B cell (primary cell): ENCODE measurements around the gene TRAPPC8. TPM values are rescaled to one million over a fixed set of nuclear protein-coding genes. Genes with fewer than 3 reads are reported as not detected.
"Not testable (repeated sequence)": the region's sequence is repeated elsewhere in the genome, so short reads cannot be mapped to it uniquely, and the experiment has no call there.

Experiments used
- ATAC-seq: fragments of 200-7000 bp; cut with Tn5 transposase; one replicate; pipeline ENCODE4 v1.10.0; 2021; ENCODE audit warnings: low read depth, mild to moderate bottlenecking, moderate number of reproducible peaks, moderate library complexity
- CTCF ChIA-PET: fragments of 350-600 bp; sonication (Branson Sonifier 250); formaldehyde crosslinking; loops from one replicate; lab custom pipeline; 2021; ENCODE audit warnings: antibody characterized with exemption, inconsistent platforms; lab: Charles Lee
- POLR2A ChIA-PET: fragments of 350-600 bp; sonication (Branson Sonifier 250); formaldehyde crosslinking; loops from one replicate; lab custom pipeline; 2021; ENCODE audit warnings: antibody characterized with exemption; lab: Charles Lee
- DNase-seq: peaks from one replicate; pipeline ENCODE4 v3.0.0; 2013
- H2AFZ ChIP-seq: 2 replicates; pipeline ENCODE4 v1.6.1; 2012; ENCODE audit warnings: mild to moderate bottlenecking, low read depth, low read length; ENCODE audit not compliant: insufficient read depth, poor library complexity, severe bottlenecking
- H3K27ac ChIP-seq, 2 donors: 1 replicate in 1 of 2; 2 replicates in 1 of 2; pipeline ENCODE4 v1.5.1; 2012 to 2013; ENCODE audit warnings: low read length in 2 of 2, mild to moderate bottlenecking in 2 of 2, moderate library complexity in 1 of 2
- H3K27me3 ChIP-seq, 4 experiments: fragments of 200-600 bp in 1 of 4; sonication (generic) in 1 of 4; replicated peaks in 1 of 4; 1 replicate in 2 of 4; 2 replicates in 2 of 4; pipeline versions ENCODE4 v1.6.1 to v1.7.0; 2013 to 2016; ENCODE audit warnings: low read length in 3 of 4, mild to moderate bottlenecking in 2 of 4, mixed read lengths in 1 of 4, moderate library complexity in 1 of 4; ENCODE audit not compliant: insufficient read depth in 4 of 4, control insufficient read depth in 3 of 4; ENCODE audit errors: control extremely low read depth in 1 of 4
- H3K36me3 ChIP-seq, 2 experiments: replicated peaks in 1 of 2; 1 replicate in 1 of 2; 2 replicates in 1 of 2; pipeline versions ENCODE4 v1.6.1 to v1.7.1; 2013; ENCODE audit warnings: low read length in 1 of 2; ENCODE audit not compliant: insufficient read depth in 2 of 2, control insufficient read depth in 1 of 2; ENCODE audit errors: control extremely low read depth in 1 of 2, extremely low read depth in 1 of 2
- H3K4me1 ChIP-seq, 2 donors: fragments of 200-600 bp in 1 of 2; sonication (generic) in 1 of 2; 1 replicate in 1 of 2; 2 replicates in 1 of 2; pipeline versions ENCODE4 v1.5.1 to v1.6.1; 2013 to 2017; ENCODE audit warnings: low read length in 2 of 2; ENCODE audit not compliant: control insufficient read depth in 2 of 2, insufficient read depth in 2 of 2
- H3K4me2 ChIP-seq: replicated peaks from 2 replicates; pipeline ENCODE3; 2012; ENCODE audit warnings: mild to moderate bottlenecking, low read depth, low read length; ENCODE audit not compliant: poor library complexity, severe bottlenecking
- H3K4me3 ChIP-seq, 5 experiments: fragments of 200-600 bp in 1 of 5; sonication (generic) in 1 of 5; 1 replicate in 3 of 5; 2 replicates in 2 of 5; pipeline versions ENCODE4 v1.5.1 to v1.7.0; 2011 to 2016; ENCODE audit warnings: low read length in 4 of 5, mild to moderate bottlenecking in 4 of 5, low read depth in 2 of 5, control low read depth in 1 of 5, moderate library complexity in 1 of 5; ENCODE audit not compliant: insufficient read depth in 1 of 5; ENCODE audit errors: control extremely low read depth in 1 of 5, extremely low read depth in 1 of 5
- H3K79me2 ChIP-seq: fragments of 200-600 bp; sonication (generic); one replicate; pipeline ENCODE4 v1.6.0; 2016; ENCODE audit warnings: low read length; ENCODE audit not compliant: control insufficient read depth, insufficient read depth
- H3K9ac ChIP-seq: fragments of 200-600 bp; sonication (generic); 2 replicates; pipeline ENCODE4 v1.6.1; 2017; ENCODE audit warnings: mild to moderate bottlenecking, low read length, moderate library complexity
- H3K9me3 ChIP-seq, 3 donors: one replicate each; pipeline versions ENCODE4 v1.6.1 to v1.7.1; 2013; ENCODE audit warnings: low read length in 2 of 3; ENCODE audit not compliant: control insufficient read depth in 2 of 3, insufficient read depth in 1 of 3; ENCODE audit errors: control extremely low read depth in 1 of 3
- H4K20me1 ChIP-seq: 2 replicates; pipeline ENCODE4 v1.6.0; 2012; ENCODE audit warnings: mild to moderate bottlenecking, low read length; ENCODE audit not compliant: insufficient read depth, control insufficient read depth, poor library complexity, severe bottlenecking
- H3K27ac Mint-ChIP-seq: one replicate; pipeline ENCODE4 v1.8.0; 2021; ENCODE audit warnings: mixed read lengths
- H3K27me3 Mint-ChIP-seq: one replicate; pipeline ENCODE4 v1.8.0; 2021; ENCODE audit warnings: mixed read lengths
- H3K4me1 Mint-ChIP-seq: one replicate; pipeline ENCODE4 v1.8.0; 2021; ENCODE audit warnings: mixed read lengths
- H3K4me3 Mint-ChIP-seq: one replicate; pipeline ENCODE4 v1.8.0; 2021; ENCODE audit warnings: mixed read lengths
- H3K9me3 Mint-ChIP-seq: one replicate; pipeline ENCODE4 v1.8.0; 2022; ENCODE audit warnings: mixed read lengths; ENCODE audit not compliant: insufficient read depth
- WGBS: methylation state at CpG from one replicate; pipeline ENCODE4 v1.1.5; 2013; ENCODE audit warnings: missing lambda C conversion rate; ENCODE audit not compliant: insufficient coverage; 5-methylcytosine and 5-hydroxymethylcytosine counted together
- intact Hi-C: fragments of 100-400 bp; cut with micrococcal nuclease; formaldehyde crosslinking; loops from one replicate; pipeline ENCODE4 v1.10.0; 2022
- polyA plus RNA-seq: library from polyadenylated mRNA; depleted of rRNA; stranded (reverse); fragments of >200 nt; gene quantifications from 2 replicates; pipeline ENCODE4 v1.2.3, GENCODE V29; 2012
- total RNA-seq, 2 donors: library from RNA; stranded (reverse); fragments of 120-200 nt in 1 of 2; gene quantifications; 1 replicate in 1 of 2; 2 replicates in 1 of 2; pipeline versions ENCODE4 v1.2.3 to v1.2.4, GENCODE V29; 2013 to 2022

TRAPPC8 gene
- total and polyA plus RNA-seq, 2 donors (not counting 1 experiment from before 2014, with no cell fraction given) = 53.6 to 95.5 TPM

GRCh38 chr18:31810336-31811130 lies 132.4 kb downstream of the TRAPPC8 start:
- H3K27me3 Mint-ChIP-seq, H3K4me3 ChIP-seq, H3K27me3 ChIP-seq, H3K27ac ChIP-seq, H3K36me3 ChIP-seq, ATAC-seq, intact Hi-C loops, POLR2A ChIA-PET, H3K4me3 Mint-ChIP-seq, H3K9ac ChIP-seq, H3K4me1 ChIP-seq, H3K9me3 Mint-ChIP-seq, H3K4me1 Mint-ChIP-seq, H4K20me1 ChIP-seq, CTCF ChIA-PET, H3K9me3 ChIP-seq, H3K4me2 ChIP-seq, H3K27ac Mint-ChIP-seq, DNase-seq, H2AFZ ChIP-seq, H3K79me2 ChIP-seq: not testable (repeated sequence)
- WGBS = 96% methylated on average over 5 of the region's 7 CpGs

GRCh38 chr18:31809049-31809448 lies 133.9 kb downstream of the TRAPPC8 start:
- POLR2A ChIA-PET, ATAC-seq, CTCF ChIA-PET, intact Hi-C loops, H2AFZ ChIP-seq, H3K27ac Mint-ChIP-seq, H3K4me1 ChIP-seq, H3K27me3 ChIP-seq, H4K20me1 ChIP-seq, H3K79me2 ChIP-seq, H3K9ac ChIP-seq, H3K9me3 ChIP-seq, H3K4me3 Mint-ChIP-seq, H3K9me3 Mint-ChIP-seq, H3K4me2 ChIP-seq, DNase-seq, H3K4me3 ChIP-seq, H3K4me1 Mint-ChIP-seq, H3K27ac ChIP-seq, H3K27me3 Mint-ChIP-seq, H3K36me3 ChIP-seq: not testable (repeated sequence)
- 67% methylated on average over 1 of the region's 4 CpGs for WGBS
